ENCODE measurements around the gene EVX1.

Gene EVX1

DNA sequence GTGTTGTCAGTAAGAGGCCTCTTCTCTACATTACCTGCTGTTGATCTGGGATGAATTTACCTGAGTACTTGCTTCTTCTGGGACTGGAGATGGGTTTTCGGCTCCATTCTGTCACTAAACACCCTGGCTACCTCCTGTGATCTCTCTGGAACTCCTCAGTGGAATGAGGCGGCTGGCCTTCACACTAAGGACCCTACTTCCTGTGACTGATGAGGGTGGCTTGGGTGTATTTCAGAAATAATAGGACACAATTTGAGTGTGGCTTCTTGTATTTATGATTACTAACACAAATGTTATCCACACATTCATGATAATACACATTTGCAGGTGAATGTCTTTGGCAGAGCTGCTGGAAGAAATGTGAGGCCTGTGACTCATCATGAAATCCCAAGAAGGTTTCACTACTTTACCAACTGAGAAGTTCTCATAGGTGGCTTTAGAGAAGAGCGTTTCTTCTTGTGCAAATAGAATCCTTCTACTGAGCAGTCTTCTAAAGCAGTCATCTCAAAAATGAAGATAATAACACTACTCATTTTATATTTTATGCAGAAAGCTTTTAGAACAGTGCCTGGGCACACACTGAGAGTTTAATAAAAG, 21.3 kb upstream of the EVX1 start:
- Histone ChIP-seq H3F3A (ENCODE audit: insufficient read depth, low read length) (no peaks in the 10 kb centered on the region), H3K9me3 (ENCODE audit: low read length) (no peaks in the 10 kb centered on the region), H3K27me3 (ENCODE audit: insufficient read depth, low read length) (no peaks in the 10 kb centered on the region; the same call in 1 of the 2 replicates), H3K4me2 (ENCODE audit: low read length) (no peak overlapping the region), H4K20me1 (ENCODE audit: insufficient read depth, low read length) (no peaks in the 10 kb centered on the region), H3K9me2 (ENCODE audit: low read depth, low read length) (no peaks in the 10 kb centered on the region), H3K4me3 (ENCODE audit: low read depth, low read length, poor library complexity, severe bottlenecking) (no peak overlapping the region), H3K4me1 (ENCODE audit: insufficient read depth, low read length, severe bottlenecking) (peaks cover 4% of the 10 kb centered on the region), H3K9ac (ENCODE audit: low read length) (no peak overlapping the region), H3K79me2 (ENCODE audit: insufficient read depth, low read length) (no peaks in the 10 kb centered on the region), H2AFZ (ENCODE audit: low read length) (no peak overlapping the region), H3K36me3 (ENCODE audit: insufficient read depth, low read length) (no peaks in the 10 kb centered on the region), H3K27ac (ENCODE audit: low read depth, low read length, poor library complexity, severe bottlenecking) (no peak overlapping the region)
- TF ChIP-seq EZH2 (IDR thresholded peaks at IDR 0.05; ENCODE audit: borderline replicate concordance, low read length) = no peak
- TF ChIP-seq, protein P1, sequence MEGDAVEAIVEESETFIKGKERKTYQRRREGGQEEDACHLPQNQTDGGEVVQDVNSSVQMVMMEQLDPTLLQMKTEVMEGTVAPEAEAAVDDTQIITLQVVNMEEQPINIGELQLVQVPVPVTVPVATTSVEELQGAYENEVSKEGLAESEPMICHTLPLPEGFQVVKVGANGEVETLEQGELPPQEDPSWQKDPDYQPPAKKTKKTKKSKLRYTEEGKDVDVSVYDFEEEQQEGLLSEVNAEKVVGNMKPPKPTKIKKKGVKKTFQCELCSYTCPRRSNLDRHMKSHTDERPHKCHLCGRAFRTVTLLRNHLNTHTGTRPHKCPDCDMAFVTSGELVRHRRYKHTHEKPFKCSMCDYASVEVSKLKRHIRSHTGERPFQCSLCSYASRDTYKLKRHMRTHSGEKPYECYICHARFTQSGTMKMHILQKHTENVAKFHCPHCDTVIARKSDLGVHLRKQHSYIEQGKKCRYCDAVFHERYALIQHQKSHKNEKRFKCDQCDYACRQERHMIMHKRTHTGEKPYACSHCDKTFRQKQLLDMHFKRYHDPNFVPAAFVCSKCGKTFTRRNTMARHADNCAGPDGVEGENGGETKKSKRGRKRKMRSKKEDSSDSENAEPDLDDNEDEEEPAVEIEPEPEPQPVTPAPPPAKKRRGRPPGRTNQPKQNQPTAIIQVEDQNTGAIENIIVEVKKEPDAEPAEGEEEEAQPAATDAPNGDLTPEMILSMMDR (IDR thresholded peaks at IDR 0.05; ENCODE audit: low read length) = no peak

DNA sequence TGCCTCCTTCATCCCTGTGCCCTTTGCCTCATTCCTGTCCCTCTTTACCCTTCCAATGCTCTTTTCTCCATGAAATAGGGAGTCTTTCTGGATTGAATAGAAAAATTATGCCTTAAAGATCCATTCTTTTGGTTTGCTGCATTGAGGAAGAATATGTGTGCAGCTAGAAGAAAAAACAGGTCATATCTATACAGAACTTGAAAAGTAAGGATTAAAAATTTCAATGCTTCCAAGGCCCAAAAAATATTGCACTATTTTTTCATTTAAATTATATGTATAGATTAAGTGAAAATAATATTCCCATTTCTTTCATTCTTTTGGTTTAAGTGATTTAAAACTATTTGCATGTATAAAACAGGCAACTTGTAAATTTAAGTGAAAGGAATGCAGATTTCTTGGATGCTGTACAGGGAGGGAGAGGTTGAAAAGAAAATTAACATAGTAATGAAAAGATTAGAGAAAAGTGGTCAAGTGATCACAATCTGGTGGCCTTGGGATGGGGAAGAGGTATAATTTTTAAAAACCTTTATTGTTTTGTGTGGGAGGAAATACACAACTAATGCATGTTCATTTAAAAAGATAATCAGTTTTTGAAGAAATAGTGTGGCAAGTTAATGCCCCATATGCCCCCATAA, 18.5 kb upstream of the EVX1 start:
- Histone ChIP-seq H3K9me3 (ENCODE audit: low read length) (no peaks in the 10 kb centered on the region), H3K4me3 (ENCODE audit: low read depth, low read length, poor library complexity, severe bottlenecking) (no peak overlapping the region), H3K27ac (ENCODE audit: low read depth, low read length, poor library complexity, severe bottlenecking) (no peak overlapping the region), H3K4me2 (ENCODE audit: low read length) (no peak overlapping the region), H3K79me2 (ENCODE audit: insufficient read depth, low read length) (no peaks in the 10 kb centered on the region), H3K9ac (ENCODE audit: low read length) (no peak overlapping the region), H4K20me1 (ENCODE audit: insufficient read depth, low read length) (no peaks in the 10 kb centered on the region), H3K4me1 (ENCODE audit: insufficient read depth, low read length, severe bottlenecking) (peaks cover 4% of the 10 kb centered on the region), H3F3A (ENCODE audit: insufficient read depth, low read length) (no peaks in the 10 kb centered on the region), H3K27me3 (ENCODE audit: insufficient read depth, low read length) (0 out of 2 replicates have a peak, but pooled peaks cover 4% of the 10 kb centered on the region), H3K36me3 (ENCODE audit: insufficient read depth, low read length) (no peaks in the 10 kb centered on the region), H2AFZ (ENCODE audit: low read length) (no peak overlapping the region), H3K9me2 (ENCODE audit: low read depth, low read length) (no peaks in the 10 kb centered on the region)
- TF ChIP-seq, protein P1 (IDR thresholded peaks at IDR 0.05; ENCODE audit: low read length) = no peak
- no peak for TF ChIP-seq EZH2 (IDR thresholded peaks at IDR 0.05; ENCODE audit: borderline replicate concordance, low read length)

DNA sequence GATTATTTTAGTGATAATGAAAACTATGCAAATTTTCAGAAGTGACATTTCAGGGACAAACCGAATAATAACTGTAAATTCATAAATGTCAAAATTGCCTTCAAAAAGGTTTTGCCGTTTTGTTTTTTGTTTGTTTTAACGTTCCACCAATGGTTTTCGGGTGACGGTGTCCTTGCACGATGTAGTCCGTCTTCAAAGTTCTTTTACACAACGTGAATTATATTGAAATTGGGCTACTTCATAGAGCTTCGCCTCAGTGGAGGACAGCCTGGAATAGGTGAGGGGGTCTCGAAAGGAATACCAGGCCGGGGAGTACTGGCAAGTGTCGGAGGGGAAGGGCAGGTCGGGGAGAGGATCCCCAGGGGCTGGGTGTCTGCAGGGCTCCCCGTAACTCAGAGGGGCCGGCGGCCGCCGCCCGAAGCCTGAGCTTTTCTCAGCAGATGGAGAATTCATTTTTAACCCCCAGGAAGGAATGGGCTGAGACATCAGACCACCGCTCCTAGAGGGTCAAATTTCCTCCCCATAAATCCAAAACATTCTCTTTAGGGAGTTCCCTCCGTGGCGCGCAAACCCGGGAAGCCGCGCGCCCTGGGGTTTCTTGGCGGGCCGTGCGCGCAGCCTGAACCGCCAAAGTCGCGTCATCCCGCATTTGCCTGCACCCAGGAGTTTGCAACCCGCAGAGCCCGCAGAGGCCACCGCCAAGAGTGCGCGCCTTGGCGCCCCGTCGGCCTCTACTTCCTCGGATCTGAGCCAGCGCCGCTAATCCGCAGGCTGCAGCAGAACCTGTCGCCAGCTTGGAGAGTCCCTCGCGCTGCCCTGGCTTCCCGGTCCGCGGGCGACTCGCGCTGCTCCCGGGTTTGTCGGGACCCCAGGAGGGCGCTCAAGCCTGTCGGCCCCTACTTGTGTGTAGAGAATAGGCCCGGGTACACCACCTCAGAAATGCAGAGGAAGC, 17.3 kb upstream of the EVX1 start:
- Histone ChIP-seq H3K36me3 (ENCODE audit: insufficient read depth, low read length) (no peaks in the 10 kb centered on the region), H3K9ac (ENCODE audit: low read length) (no peak overlapping the region), H3K4me3 (ENCODE audit: low read depth, low read length, poor library complexity, severe bottlenecking) (no peak overlapping the region), H3K9me3 (ENCODE audit: low read length) (no peaks in the 10 kb centered on the region), H3K9me2 (ENCODE audit: low read depth, low read length) (no peaks in the 10 kb centered on the region), H3K27me3 (ENCODE audit: insufficient read depth, low read length) (0 out of 2 replicates have a peak, but pooled peaks cover 6% of the 10 kb centered on the region), H2AFZ (ENCODE audit: low read length) (no peak overlapping the region), H3K4me1 (ENCODE audit: insufficient read depth, low read length, severe bottlenecking) (peaks cover 3% of the 10 kb centered on the region), H3K79me2 (ENCODE audit: insufficient read depth, low read length) (no peaks in the 10 kb centered on the region), H3K27ac (ENCODE audit: low read depth, low read length, poor library complexity, severe bottlenecking) (no peak overlapping the region), H4K20me1 (ENCODE audit: insufficient read depth, low read length) (no peaks in the 10 kb centered on the region), H3F3A (ENCODE audit: insufficient read depth, low read length) (no peaks in the 10 kb centered on the region), H3K4me2 (ENCODE audit: low read length) (no peak overlapping the region)
- TF ChIP-seq, protein P1 (IDR thresholded peaks at IDR 0.05; ENCODE audit: low read length) = no peak
- TF ChIP-seq EZH2 (IDR thresholded peaks at IDR 0.05; ENCODE audit: borderline replicate concordance, low read length) = no peak
